ENCODE results near the gene PACRG.

- no peak for TF ChIP-seq CTCF (IDR thresholded peaks at IDR 0.05)
- TF ChIP-seq POLR2AphosphoS5 (IDR thresholded peaks at IDR 0.05), result no peak
- no peak for TF ChIP-seq POLR2A (IDR thresholded peaks at IDR 0.05)
These were observed 293.3 kb downstream of the PACRG start for GRCh38 chr6:163021054-163021453.

Data from upper lobe of left lung (tissue), 4 donors.